ENCODE results near the gene PPM1F.
"Not testable (repeated sequence)": the region's sequence is repeated elsewhere in the genome, so short reads cannot be mapped to it uniquely, and the experiment has no call there.

PPM1F gene

DNA sequence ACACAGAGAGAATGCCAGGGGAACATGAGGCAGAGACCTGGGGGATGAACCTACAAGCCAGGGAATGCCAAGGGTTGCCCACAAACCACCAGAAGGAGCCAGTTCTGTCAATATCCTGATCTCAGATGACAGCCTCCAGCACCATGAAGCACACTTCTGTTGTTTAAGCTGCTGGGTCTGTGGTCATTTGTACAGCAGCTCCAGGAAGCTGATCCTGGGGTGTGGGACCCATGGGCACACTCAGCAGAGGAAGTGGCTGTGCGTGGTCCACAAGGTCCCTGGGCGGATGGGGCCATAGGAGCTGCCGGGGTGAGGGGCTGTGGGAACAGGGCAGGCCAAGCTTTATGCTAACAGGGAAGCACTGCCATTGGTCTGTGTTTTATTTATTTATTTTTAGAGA, 12.1 kb downstream of the PPM1F start:
- no peak for DNase-seq (ENCODE audit: low read depth in 2 of 2)

DNA sequence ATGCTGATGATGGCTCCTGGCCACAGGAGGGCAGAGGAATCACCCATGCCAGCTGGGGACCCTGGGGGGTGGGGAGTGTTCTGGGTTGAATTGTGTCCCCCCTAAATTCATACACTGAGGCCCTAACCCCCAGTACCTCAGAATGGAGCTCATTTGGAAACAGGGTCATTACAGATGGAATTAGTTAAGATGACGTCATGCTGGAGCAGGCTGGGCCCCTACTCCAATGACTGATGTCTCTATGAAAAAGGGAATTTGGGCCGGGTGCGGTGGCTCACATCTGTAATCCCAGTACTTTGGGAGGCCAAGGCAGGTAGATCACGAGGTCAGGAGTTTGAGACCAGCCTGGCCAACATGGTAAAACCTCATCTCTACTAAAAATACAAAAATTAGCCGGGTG, 12.7 kb downstream of the PPM1F start:
- not testable (repeated sequence) for DNase-seq (ENCODE audit: low read depth in 2 of 2)

DNA sequence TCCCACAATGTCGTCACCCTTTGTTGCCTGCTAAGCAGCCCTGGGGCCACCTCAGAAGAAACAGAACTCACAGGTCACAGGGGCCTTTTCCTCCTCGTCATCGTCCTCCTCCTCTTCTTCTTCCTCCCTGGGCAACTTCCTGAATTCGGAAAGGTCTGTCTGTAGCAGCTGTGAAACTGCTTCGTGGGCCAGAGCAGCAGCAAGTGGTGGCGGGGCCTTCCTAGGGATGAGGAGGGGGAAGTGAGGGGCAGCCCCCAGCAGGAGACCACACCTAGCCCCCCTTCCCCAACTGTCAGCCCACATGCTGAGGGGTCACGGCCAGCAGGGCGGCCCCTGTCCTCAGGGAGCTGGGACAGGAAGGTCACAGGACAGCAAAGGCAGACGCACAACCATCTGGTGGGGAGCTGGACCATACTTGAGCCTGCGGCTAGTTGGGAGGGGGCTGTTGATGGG, 13.2 kb downstream of the PPM1F start:
- DNase-seq (ENCODE audit: low read depth in 2 of 2): no peak

DNA sequence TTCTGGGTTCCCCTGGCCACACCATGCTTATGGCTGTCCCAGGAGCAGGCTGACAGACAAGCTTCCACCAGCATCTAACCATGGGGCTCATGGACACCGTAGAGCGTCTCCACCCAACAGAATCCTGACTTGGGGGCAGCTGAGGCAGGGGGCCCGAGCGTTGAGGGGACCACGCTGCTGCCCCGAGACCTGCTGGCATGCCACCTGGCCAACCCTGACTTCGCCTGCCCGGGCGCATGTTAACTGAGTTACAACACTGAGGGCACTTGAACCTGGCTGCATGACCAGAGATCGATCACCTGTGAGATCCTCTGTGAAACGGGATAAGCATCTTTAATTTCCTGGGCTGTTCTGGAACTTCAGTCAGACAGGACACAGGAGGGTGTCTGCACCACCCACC, 13.7 kb downstream of the PPM1F start:
- no peak for DNase-seq (ENCODE audit: low read depth in 2 of 2)

DNA sequence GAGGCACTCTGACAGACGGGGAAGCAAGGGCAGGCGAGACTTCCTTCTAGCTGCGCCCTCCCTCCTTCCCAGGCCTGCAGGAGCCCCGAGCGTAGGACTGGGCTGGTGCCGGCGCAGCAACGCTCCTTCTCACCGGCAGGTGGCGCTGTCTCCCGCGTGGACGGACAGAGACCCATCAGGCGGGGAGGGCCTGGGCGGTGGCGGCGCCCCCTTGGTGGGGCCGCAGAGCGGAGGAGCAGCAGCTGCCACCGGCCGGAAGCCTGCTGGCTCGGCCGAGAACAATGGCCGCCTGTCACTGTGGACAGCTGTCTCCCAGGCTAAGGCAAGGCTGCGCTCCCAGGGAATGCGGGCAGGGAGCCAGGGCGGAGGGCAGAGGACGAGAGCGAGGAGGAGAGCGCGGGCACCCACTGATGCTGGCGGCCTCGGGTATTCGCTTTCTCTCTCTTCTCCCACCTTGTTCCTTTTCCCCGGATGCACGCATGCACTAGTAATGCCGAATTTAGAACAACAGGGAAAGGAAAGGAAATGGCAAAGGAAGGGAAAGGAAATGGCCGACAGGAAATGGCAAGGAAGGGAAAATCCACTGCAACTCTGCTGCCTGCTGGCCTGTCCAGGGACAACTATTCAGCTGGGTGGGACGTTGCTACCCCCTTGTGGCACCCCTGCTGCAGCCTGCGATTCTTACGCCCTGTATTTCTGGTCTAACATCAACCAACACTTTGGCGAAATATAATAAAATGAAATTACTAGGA, 14.4 kb downstream of the PPM1F start:
- DNase-seq (ENCODE audit: low read depth in 2 of 2): peak; percentile 78 to 84

DNA sequence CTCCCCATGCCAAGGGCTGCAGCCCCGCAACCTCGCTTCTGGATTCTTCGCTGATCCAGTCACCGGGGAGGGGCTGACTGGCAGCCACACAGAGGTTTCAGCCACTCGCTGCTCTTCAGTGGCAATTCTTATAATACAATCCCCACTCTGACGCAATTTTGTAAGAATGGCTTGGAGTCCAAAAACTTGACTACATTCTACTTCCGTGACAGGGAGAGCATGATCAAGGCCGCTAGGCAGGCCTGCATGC, 14.9 kb downstream of the PPM1F start:
- no peak for DNase-seq (ENCODE audit: low read depth in 2 of 2)

DNA sequence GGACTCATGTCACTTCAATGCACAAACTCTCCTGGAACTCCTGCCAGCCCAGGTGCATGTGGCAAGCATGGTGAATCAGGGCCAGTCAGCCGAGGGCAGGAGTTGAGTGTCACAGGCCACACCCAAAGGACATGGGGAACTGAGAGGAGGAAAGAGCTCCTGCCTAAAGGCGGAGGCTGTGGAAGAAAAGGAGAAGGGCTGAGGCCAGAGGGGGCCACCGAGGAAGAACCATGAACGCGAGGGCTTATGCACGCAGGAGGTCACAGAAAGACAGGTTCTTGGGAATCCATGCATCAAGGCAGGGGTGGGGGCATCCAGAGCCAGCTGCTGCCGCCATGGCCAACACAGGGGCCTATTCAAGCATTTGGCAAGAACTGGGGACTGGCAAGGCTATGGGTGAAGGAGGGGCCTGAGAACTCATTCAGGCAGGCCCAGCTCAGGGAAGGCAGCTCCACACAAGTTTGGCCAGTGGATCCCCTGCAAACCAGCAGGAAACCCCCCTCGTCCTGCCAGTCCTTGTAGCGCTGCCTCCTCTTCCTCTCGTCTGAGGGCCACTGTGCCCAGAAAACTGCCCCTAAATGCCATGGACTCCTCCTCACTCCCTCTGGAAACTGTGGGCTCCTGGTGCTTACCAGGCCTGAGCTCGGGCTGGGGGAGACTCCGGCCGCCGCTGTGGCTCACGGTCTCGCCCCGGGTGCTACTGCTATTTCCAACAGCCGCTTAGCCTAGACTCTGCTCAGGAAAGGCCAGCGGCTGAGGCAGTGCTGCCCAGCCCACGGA, 15.4 kb downstream of the PPM1F start:
- no peak for DNase-seq (ENCODE audit: low read depth in 2 of 2)

DNA sequence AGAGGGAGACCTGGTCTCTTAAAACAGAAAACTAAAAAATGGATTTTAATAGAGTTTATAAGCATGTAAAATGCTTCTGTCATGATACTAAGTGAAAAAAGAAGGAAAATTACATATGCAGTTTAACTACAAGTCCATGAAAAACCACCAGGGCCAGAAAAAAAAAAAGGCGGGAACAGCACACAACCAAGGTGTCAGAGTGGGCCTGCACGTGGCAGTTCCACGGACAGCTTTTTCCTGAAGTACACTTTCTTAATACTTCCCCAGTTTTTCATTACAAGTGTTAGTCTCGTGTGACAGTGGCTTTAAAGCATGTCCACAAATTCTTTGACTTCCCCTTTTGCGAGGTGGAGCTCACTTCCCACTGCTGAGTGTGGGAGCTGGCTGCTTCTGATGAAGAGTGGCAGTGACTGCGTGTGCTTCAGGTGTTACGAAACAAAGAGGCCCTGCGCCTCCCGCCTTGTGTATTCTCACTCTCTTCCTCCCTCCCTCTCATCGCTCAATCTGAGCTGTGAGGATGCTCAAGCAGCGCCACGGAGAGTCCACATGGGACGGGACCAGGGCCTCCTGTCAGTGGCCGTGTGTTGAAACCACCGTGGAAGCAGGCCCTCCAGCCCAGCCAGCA, 16.4 kb downstream of the PPM1F start:
- DNase-seq (ENCODE audit: low read depth in 2 of 2): no peak

DNA sequence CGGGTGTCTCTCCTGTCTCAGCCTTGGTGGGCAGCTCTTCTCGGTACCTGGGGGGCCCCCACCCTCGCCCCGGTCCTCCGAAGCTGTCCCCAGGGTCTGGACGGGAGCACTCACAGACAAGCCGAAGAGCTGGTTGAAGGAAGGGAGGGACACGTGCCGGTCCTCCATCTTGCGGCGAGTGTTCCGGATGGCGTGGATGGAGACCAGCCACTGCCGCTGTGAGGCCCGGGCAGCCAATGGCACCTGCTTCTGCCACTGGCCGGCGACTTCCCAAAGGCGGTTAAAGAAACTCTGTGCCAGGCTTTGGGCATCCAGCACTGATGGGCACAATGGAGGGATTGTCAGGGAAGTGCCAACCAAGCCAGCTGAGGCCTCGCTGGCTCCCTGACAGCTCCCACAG, 18.7 kb downstream of the PPM1F start:
- DNase-seq (ENCODE audit: low read depth in 2 of 2): no peak

DNA sequence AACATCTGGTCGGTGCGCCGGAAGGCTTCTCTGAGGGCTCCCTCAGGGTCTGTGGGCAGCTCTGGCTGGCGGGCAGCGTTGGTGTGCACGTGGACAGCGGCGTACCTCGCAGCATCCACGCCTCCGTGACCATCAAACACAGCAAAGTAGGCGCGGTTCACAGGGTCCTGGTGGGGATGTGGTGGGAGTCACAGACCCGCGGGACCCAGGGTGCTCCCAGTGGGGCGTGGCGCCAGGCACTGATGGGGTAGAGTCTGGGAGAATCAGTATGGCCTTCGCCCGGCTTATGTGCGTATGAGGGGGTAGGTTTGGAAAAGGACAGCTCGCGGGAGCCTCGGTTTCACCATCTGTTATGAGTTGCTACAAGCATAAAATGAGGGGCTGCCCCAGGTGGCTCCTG, 19.2 kb downstream of the PPM1F start:
- DNase-seq (ENCODE audit: low read depth in 2 of 2): no peak

DNA sequence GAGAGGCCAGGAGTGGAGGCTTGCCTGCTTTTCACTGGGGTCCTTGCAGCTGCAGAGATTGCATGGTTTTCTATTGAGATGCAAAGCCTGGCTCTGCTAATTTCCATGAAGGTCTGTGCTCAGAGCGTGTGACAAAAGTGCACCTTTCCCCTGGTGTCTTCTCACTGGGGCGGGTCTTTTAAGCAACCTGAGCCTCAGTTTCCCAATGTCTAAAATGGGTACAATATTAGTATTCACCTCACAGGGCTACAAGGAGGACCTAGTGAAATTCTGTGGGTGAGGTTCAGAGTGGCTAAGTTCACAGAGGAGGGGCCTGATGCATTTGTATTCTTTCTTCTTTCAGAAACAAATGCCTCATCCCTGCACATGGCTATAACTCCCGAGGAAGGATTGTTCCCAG, 20.3 kb downstream of the PPM1F start:
- DNase-seq (ENCODE audit: low read depth in 2 of 2): no peak

DNA sequence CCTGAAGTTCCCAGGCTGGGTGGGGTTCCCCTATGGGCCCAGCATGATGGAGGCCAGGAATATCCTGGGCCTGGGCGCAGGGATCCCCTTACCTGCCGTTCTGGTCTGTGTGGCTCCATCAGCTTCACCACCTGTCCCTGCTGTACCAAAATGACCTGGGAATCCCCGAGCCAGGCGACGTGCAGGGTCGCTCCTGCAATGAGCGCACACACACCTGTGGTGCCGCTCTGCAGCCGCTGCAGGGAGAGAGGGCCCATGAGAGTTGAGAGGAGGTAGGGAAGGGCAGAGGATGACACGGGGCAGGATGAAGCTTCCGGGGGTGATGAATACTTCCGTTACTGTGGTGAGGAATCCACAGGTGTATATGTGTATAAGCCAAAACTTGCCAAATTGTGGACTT, 21.6 kb downstream of the PPM1F start:
- no peak for DNase-seq (ENCODE audit: low read depth in 2 of 2)

DNA sequence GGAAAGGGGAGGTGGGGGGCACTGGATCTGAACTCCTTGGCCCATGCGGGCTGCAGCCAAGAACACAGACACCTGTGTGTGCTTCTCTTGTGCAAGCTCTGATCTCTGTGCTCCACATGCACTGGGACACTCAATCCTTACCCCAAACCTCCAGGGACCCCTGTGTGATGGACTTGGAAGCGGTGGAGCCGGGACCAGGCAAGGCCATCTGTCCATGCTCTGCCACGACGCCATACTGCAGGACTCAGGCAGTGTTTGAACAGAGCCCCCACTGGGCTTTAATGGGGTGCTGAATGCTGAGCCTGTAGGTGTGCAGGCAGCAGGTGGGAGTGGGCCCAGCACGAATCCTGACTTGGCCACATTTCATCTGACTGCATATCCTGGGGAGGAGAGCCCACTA, 23.4 kb downstream of the PPM1F start:
- DNase-seq (ENCODE audit: low read depth in 2 of 2): no peak

DNA sequence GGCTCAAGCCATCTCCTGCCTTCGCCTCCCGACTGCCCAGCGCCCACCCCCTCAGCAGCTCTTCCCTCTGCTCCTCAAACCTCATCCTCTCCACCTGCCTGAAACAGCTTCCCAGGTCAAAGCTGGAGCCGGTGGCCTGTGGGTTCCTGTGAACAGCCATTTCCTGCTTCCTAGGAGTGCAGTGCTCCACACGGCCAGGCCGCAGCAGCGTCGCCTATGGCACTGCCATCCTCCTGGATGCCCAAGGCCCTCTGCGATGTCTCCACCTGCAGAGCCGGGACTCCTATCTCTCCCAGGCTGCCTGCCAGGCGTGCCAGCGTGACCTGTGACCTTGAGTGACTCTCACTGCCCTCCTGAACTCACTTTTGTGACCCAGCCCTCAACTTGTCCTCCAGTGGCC, 24.6 kb downstream of the PPM1F start:
- no peak for DNase-seq (ENCODE audit: low read depth in 2 of 2)

DNA sequence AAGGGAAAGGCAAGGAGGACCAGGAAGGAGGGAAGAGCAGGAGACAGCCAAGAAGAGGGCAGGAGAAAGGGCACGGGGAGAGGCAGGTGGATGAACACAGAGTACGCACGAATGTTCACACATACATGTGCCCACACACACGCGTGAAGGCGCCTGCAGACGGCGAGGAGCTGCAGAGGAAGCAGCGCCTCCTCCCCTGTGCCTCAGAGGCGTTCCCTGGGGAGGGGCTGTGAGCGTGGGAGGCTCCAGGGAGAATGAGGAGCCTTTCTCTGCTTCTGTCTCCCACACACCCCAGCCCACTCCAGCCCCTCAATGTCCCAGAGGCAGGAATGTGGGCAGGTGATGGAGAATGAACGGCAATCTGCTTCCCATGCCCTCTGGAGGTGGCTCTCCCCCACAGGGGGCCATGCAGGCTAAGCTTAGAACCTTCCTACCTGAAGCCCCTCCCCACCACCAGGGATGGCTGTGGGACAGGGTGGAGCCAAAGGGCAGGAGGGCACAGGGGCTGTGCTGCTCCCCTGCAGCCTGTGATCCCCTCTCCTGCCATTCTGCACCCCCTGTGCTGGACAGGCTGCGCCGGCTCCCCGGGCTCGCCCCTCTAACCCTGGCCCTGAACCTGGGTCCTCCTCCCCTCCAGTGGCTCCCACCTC, 25.3 kb downstream of the PPM1F start:
- DNase-seq (ENCODE audit: low read depth in 2 of 2): no peak

DNA sequence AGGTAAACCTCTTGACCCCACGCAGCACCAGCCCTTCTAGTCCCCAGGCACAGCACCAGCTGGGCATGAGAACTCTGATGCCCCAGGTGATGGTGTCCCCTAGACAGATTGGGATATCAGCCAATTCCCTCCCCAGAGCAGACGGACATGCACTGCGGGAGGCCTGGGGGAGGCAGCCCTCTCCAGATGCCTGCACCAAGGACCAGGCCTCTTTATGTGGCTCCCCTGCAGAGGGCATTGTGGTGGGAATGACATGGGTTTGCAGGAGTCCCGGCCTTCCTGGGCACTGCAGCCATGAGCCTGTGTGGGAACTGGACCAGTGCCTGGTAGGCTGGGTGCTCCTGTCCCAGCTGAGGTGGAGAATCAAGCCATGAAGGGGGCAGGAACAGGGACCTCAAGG, 25.9 kb downstream of the PPM1F start:
- DNase-seq (ENCODE audit: low read depth in 2 of 2): no peak

DNA sequence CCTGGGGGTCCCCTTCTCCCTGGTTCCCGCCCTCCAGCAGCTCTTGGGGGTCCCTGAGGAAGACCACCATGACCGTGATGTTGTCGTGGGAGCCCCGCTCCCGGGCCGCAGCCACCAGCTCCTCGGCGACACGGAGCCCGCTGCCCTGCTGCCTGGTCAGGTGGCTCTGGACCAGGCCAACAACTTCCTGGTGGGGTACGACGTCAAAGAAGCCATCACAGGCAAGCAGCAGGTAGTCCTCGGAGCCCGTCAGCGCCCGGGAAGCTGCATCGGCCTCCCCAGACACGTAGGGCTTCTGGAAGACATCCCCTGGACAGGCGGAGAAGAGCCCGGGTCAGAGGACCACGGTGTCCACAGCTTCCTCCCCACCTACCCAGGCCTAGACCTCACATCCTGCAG, 29.5 kb downstream of the PPM1F start:
- DNase-seq (ENCODE audit: low read depth in 2 of 2): no peak

DNA sequence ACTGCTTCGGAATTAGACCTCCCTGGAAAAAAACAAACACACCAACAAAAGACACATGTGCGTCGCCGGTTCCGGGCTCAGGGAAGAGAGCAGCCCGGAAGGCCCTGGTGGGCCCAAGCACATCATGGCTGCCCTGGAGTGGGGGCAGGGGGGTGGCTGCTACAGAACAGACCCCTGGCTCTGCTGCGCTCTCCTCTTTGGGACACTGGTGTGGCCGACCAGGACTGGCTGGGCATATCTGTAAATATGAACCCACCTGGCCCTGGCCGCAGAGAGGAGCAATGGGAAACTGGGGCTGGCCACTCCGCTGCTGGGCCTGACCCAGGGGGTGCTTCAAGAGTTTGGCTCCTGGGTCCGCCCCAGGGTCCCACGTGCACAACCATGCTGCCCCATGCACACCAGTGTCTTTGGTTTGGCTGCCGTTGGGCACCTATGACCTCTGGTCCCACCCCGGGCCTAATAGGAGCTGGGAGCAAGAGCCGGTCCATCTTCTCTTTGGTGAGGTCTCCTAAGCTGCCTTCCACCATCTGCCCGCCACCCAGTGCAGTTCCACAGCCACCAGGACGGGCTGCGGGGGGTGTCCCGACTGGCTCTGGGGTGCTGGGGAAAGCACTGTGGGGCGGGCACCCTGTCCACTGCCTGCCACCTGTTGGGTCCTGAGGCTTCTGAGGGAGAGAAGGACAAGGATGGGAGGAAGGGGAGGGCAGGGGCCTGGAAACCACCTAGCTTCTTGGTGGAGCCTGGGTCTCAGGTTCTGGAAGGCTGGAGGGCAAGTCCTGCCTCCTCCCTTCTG, 30.1 kb downstream of the PPM1F start:
- DNase-seq (ENCODE audit: low read depth in 2 of 2): no peak

DNA sequence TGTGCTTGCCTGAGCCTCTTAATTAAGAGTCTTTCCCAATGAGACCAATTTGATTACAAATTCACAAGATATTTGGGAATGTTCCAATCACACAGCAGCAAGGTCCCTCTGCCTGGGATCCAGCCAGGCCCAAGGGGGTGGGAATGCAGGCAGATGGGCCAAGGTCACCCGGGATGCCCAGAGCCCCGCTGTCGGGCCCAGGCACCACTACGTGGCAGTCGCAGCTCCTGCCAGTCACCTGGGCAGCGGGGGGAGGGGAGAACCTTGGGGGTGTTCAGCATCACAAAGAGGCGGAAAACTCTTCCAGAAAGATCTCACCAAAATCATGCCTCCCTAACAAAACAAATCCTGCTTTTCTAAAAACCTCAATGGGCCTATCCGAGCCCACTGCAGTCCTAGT, 30.9 kb downstream of the PPM1F start:
- no peak for DNase-seq (ENCODE audit: low read depth in 2 of 2)

DNA sequence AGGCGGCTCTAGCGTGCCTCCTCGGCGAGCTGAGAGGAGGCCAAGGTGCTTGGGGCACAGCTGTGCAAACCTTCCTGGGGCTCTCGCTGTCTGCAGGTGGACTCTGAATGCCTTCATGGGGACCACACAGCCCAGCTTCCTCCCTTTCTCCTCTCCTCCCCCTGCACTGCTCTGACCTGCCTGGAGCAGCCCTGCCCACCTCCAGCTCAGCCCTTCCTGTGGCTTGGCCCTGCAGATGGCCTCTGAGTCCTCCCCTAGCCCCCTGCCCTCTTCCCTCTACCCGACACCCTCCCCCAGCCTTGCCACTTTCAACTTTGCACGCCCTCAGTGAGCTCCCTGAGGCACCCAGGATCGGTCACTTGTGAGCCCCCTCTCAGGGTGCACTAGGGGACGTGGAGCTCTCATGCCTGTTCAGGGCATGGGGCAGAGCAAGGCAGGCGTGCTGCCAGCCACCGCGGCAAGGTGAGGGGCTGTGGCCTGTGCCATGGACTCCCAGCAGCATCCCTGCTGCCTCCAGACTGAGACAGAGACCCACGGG, 31.4 kb downstream of the PPM1F start:
- no peak for DNase-seq (ENCODE audit: low read depth in 2 of 2)

DNA sequence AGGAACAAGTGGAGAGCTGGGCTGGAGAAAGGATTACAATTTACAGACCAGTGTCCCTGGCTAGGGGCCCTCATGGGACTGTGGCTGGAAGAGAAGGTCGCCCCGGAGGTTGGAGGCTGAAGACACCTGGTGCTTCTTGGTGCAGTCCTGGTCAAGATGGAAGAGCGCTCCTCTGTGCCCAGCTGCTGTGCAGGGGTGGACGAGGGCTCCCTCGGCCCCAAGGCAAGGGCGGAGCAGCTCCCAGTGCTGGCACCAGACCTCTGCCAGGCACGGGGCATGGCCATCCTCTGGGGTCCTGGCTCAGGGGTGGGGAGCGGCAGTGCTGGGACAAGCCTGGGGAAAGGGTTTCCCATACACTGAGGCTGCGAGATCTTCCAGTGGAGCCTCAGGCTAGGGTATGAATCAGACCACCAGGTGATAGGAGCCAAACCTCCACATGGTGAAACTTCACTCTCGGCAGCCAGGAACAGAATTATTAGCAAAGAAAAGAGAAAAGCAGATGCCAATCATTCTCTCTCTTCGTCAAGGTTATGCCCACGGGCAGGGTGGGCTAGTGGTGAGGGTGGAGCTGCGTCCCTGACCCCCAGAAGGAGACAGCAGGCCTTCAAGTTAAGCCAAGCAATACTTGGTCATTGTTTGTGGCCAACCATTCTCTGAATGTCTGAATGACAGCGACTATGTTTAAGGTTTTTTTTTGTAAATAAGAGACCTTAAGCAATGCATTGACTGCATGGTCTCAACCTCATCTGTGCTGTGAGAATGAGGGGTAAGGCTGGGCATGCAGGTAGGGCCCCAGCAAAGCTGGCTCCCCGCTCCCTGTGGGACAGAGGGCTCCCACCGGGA, 32.1 kb downstream of the PPM1F start:
- DNase-seq (ENCODE audit: low read depth in 2 of 2): no peak

All from stimulated activated CD8-positive, alpha-beta memory T cell treated with anti-CD3 and anti-CD28 coated beads, Interleukin-15, amount 100 ng/mL, for 48 hours (primary cell).